GM21360 (cell line): ENCODE data around the gene PKNOX2.

ENCODE experiments used
- ATAC-seq: cut with Tn5 transposase; IDR thresholded peaks from one replicate; pipeline ENCODE4 v1.9.1; 2021; ENCODE audit warnings: mild to moderate bottlenecking, moderate library complexity; ENCODE audit not compliant: unreplicated experiment

PKNOX2 gene

GRCh38 chr11:125376117-125376516 is 211.6 kb downstream of the PKNOX2 start:
- no peak for ATAC-seq

DNA sequence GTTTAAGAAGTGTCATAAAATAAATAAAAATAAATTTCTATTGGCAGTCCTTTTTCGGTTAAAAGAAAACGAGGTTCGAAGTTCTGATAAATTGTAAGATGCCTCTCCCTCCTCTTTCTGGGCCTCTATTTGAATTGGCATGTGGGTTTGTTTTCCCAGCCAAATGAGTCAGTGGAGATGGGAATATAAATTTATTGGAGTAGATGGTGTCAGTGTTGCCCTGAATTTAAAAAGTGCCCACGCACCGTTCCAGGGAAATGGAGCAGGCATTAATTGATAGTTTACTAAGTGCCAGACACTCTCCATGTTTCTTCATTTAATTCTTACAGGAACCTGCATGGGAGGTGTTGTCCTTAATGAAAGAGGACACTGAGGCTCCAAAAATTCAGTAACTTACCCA is 212.3 kb downstream of the PKNOX2 start:
- ATAC-seq = no peak

DNA sequence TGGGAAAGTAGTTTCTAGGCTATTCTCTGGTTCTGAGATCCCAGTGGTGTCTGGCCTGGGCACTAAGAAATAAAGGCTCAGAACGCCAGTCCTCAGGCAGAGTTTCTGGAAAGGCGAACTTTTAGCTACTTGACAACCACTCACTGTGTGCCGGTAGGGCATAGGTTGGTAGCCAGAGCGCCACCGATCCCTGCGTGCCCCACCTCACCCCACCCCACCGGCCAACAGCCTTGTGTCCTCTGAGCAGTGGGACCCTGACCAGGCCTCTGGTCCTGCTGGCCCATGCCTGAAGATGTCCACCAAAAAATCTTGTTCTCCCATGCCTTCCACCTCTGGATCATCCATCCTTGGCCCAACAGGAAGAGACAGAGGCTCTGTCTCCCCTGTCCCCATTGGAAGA is 213.5 kb downstream of the PKNOX2 start:
- no peak for ATAC-seq

DNA sequence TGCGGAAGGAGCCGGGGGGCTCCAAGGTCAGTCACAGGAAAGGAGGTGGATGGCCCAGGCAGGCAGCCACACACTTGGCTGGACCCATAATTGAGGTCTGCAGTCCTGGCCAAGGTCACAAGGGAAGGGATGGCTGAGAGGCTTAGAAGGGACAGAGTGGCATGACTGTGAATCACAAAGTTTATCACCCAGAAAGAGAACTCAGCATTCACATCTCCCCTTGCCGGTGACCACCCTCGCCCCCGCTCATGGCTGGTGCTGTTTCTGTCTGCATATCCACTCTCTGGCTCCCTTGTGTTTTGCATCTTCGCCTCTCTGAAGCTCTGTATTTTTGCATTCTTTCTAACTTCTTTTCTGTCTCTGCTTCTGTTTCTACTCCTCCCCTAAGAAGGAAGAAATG is 214.0 kb downstream of the PKNOX2 start:
- no peak for ATAC-seq

GRCh38 chr11:125379565-125379964 is 215.0 kb downstream of the PKNOX2 start:
- ATAC-seq = no peak

DNA sequence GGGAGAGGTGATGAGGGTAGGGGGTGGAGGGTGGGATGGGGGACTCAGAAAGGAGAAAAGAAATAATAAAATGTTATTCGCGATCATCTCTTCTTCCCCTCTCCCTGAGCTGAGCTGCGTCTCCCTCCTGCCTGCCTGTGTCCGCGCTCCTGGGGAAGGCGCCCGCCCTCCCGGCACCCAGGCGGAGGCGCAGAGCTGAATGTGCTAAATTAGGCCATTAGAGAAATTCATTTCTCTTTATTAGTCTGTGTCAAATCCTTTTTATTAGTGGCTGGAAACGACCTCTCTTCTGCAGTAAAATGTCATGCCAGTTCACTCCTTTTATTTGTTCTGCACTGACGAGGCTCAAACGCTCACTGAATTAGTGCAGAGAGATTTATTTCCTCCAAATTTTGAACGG is 215.4 kb downstream of the PKNOX2 start:
- ATAC-seq = no peak

GRCh38 chr11:125380756-125381445 is 216.3 kb downstream of the PKNOX2 start:
- ATAC-seq = no peak

- ATAC-seq = no peak
Observed at GRCh38 chr11:125381499-125382044, 217.0 kb downstream of the PKNOX2 start.

DNA sequence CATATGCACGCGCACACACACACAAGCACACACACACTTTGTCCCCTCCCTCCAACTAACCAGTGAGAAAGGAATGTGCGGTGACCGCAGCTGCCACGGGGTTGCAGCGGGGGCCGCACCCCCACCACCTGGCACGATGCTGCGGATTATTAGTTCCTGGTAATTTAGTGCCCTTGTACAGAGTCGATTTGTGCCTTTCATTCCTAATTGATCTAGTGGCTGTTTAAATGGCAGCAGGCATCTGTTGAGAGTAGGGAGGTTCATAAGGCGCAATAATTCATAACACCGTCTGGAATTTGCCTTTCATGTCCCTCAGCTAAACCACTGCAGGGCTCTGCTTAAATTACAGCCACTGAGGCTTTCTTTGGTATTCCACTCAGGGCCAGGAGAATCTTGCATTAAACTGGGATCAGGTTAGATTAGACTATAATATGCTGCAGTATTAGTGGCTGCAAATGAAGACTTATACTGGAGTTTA is 217.8 kb downstream of the PKNOX2 start:
- no peak for ATAC-seq

DNA sequence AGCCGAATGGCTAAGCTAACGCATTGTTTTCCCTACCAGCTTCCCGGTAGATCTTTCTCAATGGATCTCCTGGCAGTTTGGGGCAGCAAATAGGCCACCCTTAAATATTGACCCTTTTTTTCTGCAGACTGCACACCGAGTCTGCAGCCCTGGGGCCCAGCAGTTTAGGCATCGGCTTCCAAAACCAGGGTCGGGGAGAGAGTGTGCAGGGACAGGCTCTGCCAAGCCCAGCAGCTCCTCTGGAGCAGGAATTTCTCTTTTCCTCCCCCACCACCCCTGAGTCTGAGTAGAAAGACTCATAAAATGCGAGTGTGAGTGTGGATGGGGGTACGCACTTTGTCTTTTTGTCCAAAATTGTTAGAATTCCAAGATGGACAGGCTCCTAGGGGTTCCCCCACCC is 218.3 kb downstream of the PKNOX2 start:
- no peak for ATAC-seq

- no peak for ATAC-seq
Observed at GRCh38 chr11:125384825-125385224, 220.3 kb downstream of the PKNOX2 start.

DNA sequence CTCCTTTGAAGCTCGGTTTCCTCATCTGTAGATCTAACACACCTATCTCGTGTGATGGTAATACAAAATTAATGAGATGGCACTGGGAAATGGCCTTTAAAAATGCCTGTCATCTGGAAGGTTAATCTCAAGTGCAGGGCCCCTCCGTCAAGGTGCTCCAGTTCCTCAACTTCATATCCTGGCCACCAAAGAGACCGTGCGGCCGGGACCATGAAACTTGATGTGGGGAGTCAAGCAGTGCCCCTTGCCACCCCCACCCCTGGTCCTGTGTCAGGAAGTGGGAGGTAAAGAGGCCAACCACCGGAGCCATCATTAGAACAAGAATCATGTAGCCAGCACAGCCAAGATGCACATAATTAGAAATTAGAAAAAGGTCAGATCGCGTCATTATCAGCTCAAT is 223.3 kb downstream of the PKNOX2 start:
- ATAC-seq = no peak

DNA sequence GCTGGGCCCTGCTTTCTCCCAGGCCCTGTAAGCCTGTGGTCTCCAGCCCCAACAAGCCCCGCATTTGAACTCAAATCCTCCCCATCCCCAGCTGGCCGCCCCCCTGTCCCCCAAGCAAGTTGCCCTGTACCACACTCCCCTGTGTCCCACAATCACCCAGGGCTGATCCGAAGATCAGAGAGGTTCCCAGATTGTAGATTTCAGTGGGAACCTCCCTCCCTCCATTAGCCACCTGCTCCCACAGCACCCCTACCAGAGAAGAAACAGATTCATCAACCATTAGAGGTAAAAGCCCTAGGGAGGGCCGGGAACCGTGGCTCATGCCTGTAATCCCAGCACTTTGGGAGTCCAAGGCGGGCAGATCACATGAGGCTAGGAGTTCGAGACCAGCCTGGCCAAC is 224.1 kb downstream of the PKNOX2 start:
- ATAC-seq = no peak

GRCh38 chr11:125389339-125390166 is 225.0 kb downstream of the PKNOX2 start:
- ATAC-seq = no peak

- no peak for ATAC-seq
Observed at GRCh38 chr11:125390946-125391345, 226.4 kb downstream of the PKNOX2 start.

- ATAC-seq = no peak
Observed at GRCh38 chr11:125393331-125393730, 228.8 kb downstream of the PKNOX2 start.

DNA sequence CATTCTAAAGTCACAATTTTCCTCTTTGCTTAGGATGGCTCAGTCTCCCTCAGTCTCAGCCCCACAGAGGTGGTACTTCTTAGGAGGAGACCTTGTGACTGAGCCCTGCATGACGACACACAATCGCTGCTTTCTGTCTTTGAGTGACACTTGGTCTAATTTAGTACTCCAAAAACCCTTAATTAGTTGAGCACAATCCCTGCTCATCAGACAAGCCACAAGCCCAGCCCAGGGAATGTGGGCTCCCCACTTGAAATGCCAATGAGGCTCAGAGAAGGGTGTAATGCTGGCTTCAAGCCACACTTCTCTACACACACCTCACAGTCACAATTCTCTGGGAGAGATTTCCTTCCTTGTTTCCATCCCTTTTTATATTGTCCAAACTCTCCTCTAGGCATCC is 229.7 kb downstream of the PKNOX2 start:
- no peak for ATAC-seq

DNA sequence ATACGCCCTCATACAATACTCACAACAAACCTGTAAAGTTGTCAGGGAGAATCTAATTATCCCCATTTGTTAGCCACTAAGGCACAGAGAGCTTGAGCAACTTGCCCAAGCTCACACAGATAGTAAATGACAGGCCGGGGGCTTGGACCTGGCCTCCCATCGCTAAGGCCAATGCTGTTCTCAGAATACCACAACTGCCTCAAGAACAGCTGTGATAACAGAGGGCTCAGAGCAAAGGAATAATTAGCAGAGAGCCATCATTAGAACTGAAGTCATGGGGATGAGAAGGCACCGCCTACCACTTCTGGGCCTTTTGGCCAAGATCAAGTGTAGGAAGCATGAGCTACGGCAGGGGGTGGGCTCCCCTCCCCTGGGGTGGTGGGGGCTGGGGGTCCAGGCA is 232.9 kb downstream of the PKNOX2 start:
- no peak for ATAC-seq

- no peak for ATAC-seq
Observed at GRCh38 chr11:125398475-125398874, 233.9 kb downstream of the PKNOX2 start.

DNA sequence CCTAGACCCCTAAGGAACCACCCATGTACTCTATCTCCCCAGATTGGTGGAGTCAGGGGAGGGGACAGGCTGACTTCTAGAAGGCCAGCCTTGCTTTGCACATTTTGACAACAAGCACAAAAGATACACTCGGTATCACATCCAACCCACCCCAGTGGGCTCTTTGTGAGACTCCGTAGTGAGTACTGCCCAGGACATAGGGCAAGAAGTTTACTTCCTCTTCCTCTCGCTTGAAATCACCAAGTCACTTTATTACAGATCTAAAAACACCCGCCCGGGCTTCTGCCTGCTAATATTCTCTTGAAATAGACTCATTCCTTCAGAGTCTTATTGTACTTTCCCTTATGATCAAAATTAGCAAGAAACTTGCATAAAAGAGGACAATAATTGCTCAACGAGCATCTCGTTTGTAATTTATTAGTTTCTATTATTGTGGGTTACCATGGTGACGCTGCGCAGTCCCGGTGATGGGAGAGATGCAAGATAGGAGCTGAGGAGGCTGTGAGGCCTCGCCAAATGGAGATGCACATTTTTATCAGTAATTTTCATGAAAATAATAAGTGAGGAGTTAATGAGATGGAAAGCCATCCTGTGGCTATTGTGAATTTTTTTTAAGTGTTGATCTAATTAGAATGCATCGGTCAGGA is 234.6 kb downstream of the PKNOX2 start:
- ATAC-seq = no peak

GRCh38 chr11:125399945-125400344 is 235.4 kb downstream of the PKNOX2 start:
- no peak for ATAC-seq
